AG09319 (cell line): ENCODE measurements around the gene GRK2.

Experiments used
- DNase-seq: peaks from one replicate; pipeline ENCODE4 v3.0.0-alpha.2; 2010; ENCODE audit warnings: low read depth; ENCODE audit errors: extremely low read depth
- TF ChIP-seq, protein P1 (sequence below): IDR thresholded peaks from 2 replicates; pipeline ENCODE4 v1.5.1; 2011; ENCODE audit warnings: low read depth, mild to moderate bottlenecking, inconsistent platforms, low read length, moderate library complexity

Gene GRK2

GRCh38 chr11:67300256-67300755 is 34.0 kb downstream of the GRK2 start:
- no peak for DNase-seq
- TF ChIP-seq, protein P1, sequence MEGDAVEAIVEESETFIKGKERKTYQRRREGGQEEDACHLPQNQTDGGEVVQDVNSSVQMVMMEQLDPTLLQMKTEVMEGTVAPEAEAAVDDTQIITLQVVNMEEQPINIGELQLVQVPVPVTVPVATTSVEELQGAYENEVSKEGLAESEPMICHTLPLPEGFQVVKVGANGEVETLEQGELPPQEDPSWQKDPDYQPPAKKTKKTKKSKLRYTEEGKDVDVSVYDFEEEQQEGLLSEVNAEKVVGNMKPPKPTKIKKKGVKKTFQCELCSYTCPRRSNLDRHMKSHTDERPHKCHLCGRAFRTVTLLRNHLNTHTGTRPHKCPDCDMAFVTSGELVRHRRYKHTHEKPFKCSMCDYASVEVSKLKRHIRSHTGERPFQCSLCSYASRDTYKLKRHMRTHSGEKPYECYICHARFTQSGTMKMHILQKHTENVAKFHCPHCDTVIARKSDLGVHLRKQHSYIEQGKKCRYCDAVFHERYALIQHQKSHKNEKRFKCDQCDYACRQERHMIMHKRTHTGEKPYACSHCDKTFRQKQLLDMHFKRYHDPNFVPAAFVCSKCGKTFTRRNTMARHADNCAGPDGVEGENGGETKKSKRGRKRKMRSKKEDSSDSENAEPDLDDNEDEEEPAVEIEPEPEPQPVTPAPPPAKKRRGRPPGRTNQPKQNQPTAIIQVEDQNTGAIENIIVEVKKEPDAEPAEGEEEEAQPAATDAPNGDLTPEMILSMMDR = no peak

DNA sequence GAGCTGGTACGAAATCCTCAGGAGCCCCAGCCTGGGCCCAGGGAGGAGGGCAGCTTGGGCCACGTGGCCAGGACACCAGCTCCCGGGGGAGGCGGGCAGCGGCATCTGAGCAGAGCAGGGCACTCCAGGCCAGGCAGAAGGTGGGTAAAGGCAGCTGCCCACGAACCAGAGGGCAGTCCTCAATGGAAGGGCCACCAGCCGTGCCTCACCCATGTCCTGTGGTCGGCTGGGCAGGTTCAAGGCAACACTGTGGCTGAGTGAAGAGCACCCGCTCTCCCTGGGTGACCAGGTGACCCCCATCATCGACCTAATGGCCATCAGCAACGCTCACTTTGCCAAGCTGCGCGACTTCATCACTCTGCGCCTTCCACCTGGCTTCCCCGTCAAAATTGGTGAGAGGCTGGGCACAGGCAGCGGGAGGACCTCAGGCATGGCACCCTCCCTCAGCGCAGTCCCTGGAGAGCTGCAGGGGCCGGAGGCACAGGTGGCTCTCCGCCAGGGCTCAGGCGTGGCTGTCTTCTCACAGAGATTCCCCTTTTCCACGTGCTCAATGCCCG is 34.6 kb downstream of the GRK2 start:
- DNase-seq = no peak
- TF ChIP-seq, protein P1 = no peak

- TF ChIP-seq, protein P1 = no peak
- no peak for DNase-seq
Observed at GRCh38 chr11:67301313-67301921, 35.1 kb downstream of the GRK2 start.

DNA sequence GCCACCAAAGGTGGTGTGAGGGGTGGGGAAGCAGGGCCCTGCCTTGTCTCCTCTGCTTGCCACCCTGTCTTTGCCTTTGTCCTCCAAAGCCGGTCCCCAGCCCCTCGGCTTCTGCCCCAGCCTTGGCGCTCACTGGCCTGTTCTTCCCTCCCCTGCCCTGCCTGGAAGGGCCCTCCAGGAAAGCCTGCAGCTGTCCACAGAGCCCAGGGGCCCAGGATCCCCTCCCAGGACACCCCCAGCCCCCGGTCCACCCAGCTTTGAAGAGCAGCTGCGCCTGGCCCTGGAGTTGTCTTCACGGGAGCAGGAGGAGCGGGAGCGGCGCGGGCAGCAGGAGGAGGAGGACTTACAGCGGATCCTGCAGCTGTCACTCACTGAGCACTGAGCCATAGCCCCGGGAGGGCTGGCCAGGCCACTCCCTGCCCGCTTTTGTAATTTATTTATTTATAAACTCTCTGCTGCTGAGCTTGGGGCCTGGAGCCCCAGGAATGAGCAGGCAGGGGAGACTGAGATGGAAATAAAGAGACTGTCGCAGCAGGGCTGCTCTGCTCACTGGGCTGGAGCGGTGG is 35.8 kb downstream of the GRK2 start:
- TF ChIP-seq, protein P1 = no peak
- DNase-seq = no peak

- no peak for DNase-seq
- TF ChIP-seq, protein P1 = no peak
Observed at GRCh38 chr11:67302571-67303131, 36.4 kb downstream of the GRK2 start.

GRCh38 chr11:67303132-67303834 is 37.0 kb downstream of the GRK2 start, which contains the start of gene SSH3:
SSH3 (plus strand) TSS chr11:67303530; CDS start chr11:67303626, 96 bp downstream.
- DNase-seq = no peak
- TF ChIP-seq, protein P1 = no peak
